T47D (cell line): ENCODE results near the gene TASP1.

Experiments used
- DNase-seq, 2 experiments: peaks; one replicate each; pipeline versions ENCODE4 v3.0.0 to v3.0.0-alpha.2; 2011 to 2012; ENCODE audit warnings: low read depth in 1 of 2, low spot score in 1 of 2
- JUND ChIP-seq: IDR thresholded peaks from 2 replicates; pipeline ENCODE4 v1.6.1; 2012; ENCODE audit warnings: low read depth
- in situ Hi-C: cut with HindIII; loops from 2 replicates; pipeline ENCODE4 v1.10.0; 2016; ENCODE audit warnings: low sequenced_read_pairs, low pct_unique_long_range_greater_than_20kb

TASP1 gene

DNA sequence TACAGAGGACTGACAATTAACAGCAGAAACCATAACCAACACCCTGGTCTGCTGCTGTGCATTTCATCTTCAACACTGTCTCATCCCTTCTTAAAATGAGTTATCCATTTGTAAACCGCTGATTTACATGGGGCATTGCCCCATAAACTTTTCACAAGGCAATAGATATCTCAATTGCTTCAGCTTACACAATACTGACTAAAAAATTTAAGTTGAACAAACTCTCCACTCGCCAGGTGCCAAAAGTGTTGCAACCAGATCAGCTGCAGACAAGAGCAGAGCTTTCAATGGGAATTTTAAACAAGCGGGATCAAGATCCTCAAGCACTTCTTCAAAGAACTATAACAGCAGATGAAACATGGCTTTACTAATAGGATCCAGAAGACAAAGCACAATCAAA lies 183.0 kb downstream of the TASP1 start:
- no peak for TF ChIP-seq JUND
- in situ Hi-C loops = no loop called here
- DNase-seq = no peak

DNA sequence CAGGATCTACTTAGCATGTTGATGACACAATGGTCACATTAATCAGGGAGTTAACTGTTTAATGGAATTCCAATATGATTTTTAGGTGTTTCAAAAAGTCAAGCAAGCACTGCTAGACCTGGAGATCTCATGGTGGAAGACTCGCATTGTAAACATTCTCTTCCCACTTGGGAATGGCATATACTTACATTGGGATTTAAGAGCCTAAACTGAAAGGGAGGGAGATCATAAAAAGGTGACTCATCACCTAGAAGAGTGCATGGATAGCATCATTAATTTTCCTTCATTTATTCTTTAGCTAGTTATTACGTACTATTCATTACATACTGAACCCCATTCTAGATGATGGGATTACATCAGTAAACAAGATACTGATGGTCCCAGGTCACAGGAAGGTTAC lies 185.4 kb downstream of the TASP1 start:
- in situ Hi-C loops = no loop called here
- no peak for TF ChIP-seq JUND
- DNase-seq = no peak

DNA sequence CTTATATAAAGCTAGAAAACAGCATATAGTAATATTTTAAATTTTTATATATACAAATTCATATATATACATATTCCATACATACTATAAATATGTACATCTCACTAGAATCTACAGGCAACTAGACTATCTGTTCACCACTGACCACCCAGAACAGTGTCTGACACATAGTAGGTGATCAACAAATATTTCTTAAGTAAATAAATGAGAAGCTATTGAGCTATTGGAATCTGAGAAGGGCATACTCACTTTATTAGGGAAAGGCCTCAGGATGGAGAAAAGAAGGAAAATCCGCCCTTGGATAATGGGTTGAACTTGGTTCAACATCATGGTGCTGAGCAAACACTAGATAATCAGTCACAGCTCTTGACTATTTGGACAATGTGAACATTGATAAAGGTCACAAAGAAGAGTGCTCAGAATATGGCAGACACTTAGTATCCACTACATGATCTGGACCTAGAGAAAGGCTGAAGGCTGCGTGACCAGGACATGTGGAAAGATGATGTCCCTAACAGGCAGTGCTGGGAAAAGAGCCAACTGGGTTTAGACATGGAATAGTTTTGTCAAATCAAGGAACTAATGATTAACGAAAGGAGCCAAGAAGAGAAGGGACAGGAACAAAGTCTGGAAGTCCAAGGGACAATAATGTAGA lies 186.1 kb downstream of the TASP1 start:
- no peak for TF ChIP-seq JUND
- in situ Hi-C loops = no loop called here
- DNase-seq = no peak

DNA sequence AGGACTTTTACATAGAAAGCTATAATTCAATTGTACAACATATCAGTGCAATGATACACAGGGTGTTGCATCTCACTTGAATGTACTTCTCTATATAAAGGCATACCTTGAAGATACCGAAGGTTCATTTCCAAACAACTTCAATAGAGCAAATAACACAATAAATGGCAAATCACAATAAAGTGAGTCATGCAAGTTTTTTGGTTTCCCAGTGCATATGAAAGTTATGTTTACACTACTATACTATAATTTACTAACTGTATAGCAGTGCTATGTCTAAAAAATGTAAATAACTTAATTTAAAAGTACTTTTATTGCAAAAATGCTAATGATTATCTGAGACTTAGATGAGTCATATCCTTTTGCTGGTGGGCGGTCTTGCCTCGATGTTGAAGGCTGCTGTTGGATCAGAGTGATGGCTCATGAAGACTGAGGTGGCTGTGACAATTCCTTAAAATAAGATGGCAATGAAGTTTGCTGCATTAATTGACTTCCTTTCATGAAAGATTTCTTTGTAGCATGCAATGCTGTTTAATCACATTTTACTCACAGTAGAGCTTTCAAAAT lies 188.8 kb downstream of the TASP1 start:
- no peak for DNase-seq
- no peak for TF ChIP-seq JUND
- in situ Hi-C loops = no loop called here

DNA sequence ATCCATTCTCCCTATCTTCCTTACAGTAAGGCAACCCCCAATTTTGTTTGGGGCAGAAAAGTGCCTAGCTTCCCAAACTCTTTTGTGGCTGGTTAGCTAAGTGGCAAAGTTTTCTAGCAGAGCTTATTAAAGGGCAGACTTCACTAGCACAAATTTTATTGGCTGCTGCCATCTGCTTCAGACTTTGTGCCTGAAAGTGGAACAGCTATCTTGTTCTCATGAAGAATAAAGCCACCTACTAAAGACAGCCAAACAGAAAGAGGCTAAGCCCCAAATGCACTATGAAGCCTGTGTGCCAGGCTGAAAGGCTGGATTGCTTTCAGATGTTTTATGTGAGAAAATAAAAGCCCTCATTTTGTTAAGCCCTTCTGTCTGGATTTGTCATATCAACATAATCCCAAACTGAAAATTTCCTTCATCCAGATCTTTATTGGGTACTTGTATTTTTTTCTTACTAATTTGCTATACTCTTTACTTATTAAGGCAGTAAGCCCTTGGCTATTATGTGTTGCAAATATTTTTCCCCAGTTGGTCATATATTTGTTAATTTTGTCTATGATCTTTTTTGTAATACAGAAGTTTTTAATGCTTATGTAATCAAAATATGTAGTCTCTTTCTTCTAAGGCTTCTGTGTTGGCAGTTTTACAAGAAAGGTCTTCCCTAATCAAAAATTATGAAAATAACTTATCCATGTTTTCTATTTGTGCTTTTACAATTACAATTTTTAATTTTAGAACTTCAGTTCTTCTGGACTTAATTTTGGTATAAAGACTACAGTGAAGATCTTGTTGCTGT lies 191.1 kb downstream of the TASP1 start:
- in situ Hi-C loops = no loop called here
- TF ChIP-seq JUND = no peak
- no peak for DNase-seq

DNA sequence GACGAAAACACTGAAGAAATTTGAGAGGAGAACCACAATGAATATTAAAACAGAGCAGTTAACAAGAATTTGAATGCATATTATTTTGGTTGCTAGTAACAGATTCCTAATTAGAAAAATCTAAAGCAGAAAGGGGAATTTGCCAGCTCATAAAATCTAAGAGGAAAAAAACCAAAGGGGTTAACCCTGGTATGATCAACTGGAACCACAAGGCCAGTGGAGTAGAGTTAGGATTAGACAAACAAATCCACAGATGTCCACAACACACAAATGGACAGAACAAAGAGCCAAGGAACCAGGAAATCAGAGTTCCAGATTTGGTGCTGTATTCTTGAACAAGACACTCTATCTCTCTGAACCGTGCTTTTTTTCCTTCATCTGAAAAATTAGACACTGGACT lies 195.0 kb downstream of the TASP1 start:
- DNase-seq = no peak
- in situ Hi-C loops = no loop called here
- TF ChIP-seq JUND = no peak

DNA sequence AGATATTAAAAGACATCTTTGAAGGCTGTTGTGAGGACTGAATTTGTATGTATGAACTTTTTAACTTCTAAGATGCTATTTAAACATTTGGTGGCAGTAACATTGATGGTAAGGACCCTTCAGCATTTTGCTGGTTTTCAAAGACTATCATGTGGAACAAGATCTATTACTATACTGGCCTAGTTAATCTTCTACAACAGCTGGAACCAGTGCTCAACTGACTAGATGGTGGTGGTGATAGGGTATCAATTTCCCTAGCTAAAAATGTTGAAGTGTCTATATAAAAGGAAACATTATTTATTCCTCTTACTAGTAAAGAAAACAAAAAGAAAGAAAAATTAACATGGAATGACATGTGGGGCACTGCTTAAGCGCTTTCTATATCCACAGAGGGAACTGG lies 195.7 kb downstream of the TASP1 start:
- in situ Hi-C loops = no loop called here
- TF ChIP-seq JUND = no peak
- no peak for DNase-seq

DNA sequence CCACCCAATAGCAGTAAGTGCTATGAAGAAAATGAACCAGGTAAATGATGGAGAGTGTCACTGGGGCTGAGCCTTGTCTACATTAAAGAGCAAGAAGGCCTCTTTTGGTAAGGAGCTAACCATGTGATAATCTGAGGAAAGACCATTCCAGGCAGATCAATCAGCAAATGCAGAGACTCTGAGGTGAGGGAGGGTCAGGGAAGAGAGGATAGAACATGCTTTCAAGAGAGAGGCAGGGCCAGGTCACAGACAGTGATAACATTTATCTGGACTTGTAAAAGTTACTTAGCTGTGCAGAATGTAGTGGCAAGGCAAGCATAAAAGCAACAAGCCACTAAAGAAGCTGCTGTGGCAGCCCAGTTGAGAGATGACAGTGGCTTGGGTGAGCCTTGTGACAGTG lies 197.3 kb downstream of the TASP1 start:
- DNase-seq = no peak
- in situ Hi-C loops = no loop called here
- no peak for TF ChIP-seq JUND

DNA sequence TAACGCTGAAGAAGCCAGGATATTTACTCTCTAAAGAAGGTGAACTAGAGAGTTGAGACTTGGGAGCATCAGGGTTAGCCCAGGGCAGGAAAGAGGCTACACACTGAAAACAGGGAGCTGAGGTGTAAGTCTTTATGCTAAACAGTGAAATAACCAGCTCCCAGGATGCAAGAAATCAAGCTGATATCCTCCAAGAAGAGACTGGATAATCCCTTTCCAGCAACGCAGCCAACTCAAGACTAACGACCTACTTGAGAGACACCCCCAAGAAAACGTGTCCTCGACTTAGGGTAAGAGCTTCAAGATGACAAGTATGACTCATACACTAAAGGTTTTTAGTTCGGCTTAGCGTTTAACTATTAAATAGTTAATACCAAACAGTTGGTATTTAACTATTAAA lies 202.2 kb downstream of the TASP1 start:
- TF ChIP-seq JUND = no peak
- DNase-seq = no peak
- in situ Hi-C loops = no loop called here

DNA sequence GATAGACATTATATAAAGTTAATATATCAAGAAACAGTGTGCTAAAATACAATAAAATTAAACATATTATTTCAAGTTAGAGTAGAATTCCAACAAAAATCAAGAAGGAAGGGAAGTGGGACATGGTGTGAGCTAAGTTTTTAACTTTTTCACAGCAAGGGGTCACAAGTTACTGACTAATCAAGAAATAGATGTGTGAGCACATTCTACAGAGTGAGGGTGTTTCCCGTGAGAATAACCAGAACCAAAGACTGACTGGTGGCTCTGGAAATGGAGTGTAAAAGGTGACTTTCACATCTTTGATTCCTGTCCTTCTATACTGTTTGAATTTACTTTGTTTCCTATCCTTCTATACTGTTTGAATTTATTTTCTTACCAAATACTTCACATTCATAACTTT lies 206.6 kb downstream of the TASP1 start:
- DNase-seq = no peak
- no peak for TF ChIP-seq JUND
- in situ Hi-C loops = no loop called here

DNA sequence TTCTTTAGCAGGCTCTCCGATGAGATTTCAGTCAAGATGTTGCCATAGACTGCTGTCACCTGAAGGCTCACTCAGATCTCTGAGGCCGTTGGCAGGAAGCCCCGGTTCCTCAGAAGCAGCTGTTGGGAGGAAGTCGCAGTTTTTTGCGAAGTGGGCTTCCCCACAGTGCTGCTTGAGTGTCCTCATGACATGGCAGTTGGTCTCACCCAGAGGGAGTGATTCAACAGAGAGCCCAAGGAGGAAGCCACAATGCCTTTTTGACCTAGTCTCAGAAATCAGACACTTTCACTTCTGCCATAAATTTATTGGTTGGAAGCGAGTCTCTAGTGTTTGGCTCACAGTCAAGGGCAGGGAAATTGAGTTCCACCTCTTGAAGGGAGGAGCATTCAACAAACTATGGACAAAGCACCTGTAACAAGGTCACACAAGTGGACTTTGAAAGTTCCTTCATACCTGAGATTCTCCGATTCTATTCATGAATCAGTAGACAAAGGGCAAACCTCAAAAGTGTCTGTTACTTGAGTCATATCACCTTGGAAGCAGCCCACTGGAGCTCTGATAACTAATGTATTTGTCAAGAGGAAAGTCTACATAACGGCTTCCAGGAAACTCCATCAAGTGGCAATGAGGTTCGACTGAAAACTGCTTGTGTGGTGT lies 208.3 kb downstream of the TASP1 start:
- TF ChIP-seq JUND = no peak
- in situ Hi-C loops = no loop called here
- no peak for DNase-seq

DNA sequence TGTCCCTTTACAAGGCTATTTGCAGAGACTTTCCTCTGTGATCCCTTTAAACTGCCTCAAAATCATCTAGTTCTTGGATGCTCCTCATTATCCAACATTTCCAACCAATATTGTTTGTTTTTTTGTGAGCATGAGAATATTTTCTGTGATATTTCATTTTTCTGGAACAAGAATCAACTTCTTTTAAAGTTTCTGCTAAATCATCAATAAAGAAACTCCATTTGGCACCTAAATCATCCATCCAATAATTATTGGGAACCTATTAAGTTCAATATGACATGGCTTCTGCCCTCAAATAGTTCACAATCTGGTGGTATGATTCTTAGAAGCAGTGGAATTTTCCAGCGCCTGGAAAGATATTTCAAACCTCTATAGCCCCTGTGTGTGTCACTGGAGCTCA lies 210.0 kb downstream of the TASP1 start:
- in situ Hi-C loops = no loop called here
- DNase-seq = no peak
- no peak for TF ChIP-seq JUND

DNA sequence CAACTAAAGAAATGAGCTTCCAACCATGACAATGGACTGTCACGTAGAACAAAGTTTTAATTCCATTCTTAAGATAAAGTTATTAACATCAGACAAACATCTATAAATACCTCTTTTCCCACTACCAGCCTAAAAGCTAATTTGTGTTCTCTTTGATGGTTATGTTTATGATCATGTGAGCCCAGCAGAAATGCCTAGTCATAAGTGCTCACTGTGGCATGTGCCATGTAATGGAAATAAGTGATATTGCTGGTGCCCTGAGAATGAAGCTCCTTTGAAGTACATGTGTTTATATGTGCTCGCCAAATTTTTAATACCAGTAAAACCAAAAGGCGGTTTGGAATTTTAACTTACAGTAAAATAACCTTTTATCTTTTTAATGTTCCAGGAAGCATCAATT lies 211.9 kb downstream of the TASP1 start:
- TF ChIP-seq JUND = no peak
- no peak for DNase-seq
- in situ Hi-C loops = no loop called here
